HG03103 (cell line): ENCODE measurements around the gene TIMM13.
"Not testable (repeated sequence)": the region's sequence is repeated elsewhere in the genome, so short reads cannot be mapped to it uniquely, and the experiment has no call there.

Experiments
- ATAC-seq: cut with Tn5 transposase; IDR thresholded peaks from one replicate; pipeline ENCODE4 v1.9.1; 2021; ENCODE audit warnings: low read depth; ENCODE audit not compliant: unreplicated experiment

The TIMM13 gene

DNA sequence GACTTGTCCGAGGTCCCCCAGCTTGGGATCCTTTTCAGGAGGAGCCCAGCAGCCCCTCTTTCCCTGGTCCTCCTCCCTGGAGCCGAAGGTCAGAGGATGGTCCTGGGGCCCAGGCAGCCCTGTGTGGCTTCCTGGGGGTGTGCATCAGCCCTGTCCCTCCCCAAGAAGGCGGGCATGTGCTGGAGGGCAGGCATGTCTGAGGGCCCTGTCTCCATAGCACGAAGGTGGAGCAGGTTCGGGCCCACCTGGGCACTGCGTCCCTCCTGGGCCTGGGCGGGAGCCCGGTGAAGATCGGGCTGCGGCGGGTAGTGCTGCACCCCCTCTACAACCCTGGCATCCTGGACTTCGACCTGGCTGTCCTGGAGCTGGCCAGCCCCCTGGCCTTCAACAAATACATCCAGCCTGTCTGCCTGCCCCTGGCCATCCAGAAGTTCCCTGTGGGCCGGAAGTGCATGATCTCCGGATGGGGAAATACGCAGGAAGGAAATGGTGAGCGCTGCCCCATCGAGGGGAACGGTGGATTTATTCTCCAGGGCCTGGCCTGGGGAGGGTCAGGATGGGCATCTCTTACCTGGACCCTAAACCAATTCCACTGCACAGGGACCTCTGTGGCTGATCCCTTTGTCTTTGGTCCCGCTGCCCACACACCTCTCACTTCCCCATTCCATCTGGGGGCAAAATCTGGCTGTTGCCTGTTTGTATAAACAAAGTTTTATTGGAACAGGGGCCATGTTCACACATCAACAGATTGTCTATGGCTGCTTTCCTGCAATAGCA lies 10.9 kb downstream of the TIMM13 start:
- ATAC-seq: no peak

DNA sequence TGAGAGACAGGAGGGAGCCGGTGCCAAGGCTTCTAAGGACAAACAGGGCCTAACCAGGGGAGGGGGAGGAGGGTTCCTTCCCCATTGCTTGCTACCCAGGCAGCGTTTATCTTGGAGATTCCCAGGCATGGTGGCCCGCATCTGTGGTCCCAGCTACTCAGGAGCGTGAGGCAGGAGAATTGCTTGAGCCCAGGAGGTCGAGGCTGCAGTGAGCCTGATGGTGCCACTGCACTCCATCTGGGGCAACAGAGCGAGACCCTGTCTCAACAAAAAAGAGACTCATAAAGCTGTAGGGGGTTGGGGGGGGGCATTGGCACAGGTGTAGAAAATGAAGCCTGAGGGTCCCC lies 11.4 kb downstream of the TIMM13 start:
- no peak for ATAC-seq

DNA sequence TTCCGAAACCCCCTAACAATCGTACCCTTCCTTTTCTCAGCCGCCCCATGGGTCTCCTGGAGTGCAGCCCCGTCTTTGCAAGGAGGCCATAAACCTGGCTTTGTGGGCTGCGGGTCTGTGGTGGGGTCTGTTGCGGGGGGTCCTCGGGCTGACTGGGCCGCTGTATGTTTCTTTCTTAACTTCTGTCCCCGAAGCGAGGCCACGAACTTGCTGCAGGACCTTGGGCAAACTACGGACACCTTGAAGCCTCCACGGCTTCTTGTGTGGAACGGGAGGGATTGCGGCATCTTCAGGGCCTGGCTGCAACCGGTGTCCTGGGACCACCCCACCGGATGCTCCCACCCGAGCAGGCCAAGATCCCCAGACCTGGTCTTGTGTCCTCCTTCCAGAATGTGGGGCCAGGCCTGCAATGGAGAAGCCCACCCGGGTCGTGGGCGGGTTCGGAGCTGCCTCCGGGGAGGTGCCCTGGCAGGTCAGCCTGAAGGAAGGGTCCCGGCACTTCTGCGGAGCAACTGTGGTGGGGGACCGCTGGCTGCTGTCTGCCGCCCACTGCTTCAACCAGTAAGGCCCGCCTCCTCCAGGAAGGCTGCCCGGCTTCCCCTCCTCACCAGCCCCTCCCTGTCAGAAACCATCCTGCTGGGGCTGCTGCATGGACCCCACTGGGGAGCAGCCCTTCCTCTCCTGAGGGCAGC lies 12.0 kb downstream of the TIMM13 start:
- ATAC-seq: no peak

DNA sequence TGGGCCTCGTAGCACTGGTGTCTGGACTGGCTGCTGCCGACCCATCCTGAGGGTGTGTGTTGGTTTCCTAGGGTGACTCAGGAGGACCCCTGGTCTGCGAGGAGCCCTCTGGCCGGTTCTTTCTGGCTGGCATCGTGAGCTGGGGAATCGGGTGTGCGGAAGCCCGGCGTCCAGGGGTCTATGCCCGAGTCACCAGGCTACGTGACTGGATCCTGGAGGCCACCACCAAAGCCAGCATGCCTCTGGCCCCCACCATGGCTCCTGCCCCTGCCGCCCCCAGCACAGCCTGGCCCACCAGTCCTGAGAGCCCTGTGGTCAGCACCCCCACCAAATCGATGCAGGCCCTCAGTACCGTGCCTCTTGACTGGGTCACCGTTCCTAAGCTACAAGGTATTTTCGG lies 13.8 kb downstream of the TIMM13 start:
- no peak for ATAC-seq

DNA sequence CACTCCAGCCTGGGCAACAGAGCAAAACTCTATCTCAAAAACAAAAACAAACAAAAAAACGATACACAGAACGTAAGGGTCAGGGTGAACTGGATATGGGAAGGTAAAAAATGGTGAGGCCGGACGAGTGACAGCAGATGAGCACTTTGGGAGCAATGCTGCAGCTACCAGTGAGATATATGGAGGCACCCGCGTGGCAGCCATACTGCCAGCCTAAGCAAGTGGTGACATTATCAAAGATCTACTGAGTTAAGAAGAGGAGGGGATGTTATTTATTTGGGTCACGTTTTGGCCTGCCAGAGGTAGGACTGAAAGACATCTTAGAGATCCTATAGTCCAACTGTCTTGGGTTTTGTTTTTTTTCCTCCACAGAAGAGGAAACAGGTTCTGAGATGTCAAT lies 14.2 kb downstream of the TIMM13 start:
- ATAC-seq: no peak

DNA sequence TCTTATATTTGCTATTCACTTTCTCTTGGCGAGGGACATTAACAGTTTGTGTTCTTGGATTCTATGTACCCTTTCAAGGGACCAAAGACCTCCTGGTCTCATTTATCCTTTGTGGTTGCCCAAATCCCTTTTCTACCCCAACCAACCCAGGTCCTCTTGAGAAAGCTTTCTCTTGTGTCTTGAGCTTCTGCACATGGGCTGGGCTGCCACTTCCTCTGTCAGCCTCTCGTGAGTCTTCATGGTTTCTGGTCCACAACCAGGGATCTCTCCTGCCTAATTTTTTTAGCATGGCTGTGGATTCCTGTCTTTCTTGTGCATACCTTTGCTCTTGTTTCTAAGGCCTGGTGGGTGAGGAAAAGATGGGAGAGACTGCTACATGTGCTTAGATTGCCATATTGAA lies 14.9 kb downstream of the TIMM13 start:
- ATAC-seq: no peak

DNA sequence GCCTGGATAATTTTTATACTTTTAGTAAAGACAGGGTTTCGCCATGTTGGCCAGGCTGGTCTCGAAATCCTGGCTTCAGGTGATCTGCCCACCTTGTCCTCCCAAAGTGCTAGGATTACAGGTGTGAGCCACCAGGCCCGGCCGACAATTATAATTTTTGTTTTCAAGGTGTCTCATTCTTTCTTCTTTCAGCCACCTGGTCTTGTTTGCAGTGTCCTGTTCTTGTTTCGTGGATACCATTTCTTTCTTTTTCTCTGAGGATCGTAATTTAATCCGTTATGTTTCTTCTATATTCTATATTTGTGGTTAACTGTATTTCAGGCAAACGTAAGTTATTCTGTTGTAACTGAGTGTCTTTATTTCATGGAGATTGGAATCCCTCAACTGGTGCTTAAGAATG lies 15.7 kb downstream of the TIMM13 start:
- no peak for ATAC-seq

DNA sequence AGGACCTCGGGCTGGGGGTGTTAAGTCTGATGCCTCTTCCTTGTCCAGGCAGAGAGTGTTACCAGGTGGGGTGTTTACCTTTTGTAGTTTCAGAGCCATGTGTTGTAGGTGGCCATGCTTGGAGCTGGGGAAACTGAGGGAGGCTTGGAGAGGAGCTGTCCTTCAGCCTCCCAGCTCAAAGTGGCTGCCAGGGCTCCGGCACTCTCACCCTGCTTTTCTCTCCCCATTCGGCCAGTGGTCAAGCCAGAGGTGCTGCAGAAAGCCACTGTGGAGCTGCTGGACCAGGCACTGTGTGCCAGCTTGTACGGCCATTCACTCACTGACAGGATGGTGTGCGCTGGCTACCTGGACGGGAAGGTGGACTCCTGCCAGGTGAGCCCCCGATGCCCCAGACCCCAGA lies 17.4 kb downstream of the TIMM13 start:
- ATAC-seq: no peak

DNA sequence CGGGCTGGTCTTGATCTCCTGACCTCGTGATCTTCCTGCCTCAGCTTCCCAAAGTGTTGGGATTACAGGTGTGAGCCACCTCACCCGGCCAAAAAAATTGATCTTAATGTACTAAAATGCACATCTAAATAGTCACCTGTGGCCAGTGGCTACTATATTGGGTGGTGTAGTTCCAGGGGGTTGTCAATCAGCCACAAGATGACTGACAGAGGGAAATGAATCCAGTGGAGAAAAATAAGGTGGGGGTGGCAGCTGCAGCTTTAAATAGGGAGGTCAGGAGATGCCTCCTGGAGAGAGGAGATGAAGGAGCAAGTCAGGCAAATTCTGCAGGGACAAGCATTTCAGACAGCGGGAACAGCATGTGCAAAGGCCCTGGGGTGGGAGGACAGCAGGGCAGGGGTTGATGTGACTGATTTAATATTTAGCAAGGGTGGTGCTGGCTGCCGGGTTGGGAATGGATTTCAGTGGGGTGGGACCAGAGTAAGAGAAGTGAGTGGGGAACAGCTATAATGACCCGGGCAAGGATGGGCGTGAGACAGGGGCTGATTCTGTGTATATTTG lies 18.0 kb downstream of the TIMM13 start:
- ATAC-seq: no peak

DNA sequence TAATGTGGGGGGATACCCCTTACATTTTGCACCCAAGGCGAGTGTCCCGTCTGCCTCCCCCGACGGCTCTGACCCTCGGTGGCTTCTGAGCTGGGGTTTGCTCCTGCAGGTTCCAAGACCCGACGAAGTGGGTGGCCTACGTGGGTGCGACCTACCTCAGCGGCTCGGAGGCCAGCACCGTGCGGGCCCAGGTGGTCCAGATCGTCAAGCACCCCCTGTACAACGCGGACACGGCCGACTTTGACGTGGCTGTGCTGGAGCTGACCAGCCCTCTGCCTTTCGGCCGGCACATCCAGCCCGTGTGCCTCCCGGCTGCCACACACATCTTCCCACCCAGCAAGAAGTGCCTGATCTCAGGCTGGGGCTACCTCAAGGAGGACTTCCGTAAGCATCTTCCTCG lies 19.1 kb downstream of the TIMM13 start:
- no peak for ATAC-seq

DNA sequence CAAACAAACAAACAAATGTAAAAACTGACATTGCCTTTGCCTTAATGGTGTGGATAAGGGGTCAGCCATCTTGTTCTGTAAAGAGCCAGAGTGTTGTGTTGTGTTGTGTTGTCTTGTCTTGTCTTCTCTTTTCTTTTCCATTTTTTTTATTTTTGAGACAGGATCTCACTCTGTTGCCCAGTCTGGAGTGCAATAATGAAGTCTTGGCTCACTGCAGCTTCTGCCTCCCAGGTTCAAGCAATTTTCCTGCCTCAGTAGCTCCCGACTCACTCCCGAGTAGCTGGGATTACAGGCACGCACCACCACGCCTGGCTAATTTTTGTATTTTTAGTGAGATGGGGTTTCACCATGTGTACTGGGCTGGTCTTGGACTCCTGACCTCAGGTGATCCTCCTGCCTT lies 27.8 kb downstream of the TIMM13 start:
- no peak for ATAC-seq

DNA sequence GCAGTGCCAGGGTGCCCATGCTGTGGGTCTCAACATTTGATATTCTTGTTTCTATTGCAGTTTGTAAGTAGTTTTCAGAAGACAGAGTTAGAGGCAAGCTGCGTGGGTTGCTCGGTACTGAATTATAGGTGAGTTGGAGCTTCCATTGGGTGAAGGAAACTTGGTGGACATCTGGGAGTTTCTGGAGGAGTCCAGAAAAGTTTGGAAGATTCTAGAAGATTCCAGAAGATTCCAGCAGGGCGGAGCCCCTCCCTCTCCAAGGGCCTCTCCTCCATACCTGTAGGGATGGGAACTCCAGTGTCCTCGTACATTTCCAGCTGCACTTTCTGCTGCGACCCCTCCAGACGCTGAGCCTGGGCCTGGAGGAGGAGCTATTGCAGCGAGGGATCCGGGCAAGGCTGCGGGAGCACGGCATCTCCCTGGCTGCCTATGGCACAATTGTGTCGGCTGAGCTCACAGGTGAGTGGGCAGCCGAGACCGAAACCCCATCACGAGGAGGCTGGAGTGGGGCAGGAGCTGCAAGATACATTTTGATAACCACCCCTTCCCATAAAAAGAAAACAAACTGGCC lies 28.6 kb downstream of the TIMM13 start:
- ATAC-seq: no peak

DNA sequence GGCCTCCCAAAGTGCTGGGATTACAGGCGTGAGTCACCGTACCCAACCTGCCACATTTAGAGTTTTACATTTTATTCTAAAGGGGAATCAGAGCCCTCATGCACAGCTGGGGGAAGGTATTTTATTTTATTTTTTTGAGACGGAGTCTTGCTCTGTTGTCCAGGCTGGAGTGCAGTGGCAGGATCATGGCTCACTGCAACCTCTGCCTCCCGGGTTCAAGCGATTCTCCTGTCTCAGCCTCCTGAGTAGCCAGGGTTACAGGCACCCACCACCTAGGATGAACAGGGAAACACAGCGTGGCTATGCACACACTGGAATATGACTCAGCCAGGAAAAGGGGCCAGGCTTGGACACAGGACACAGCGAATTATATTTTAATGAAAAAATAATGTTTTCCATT lies 30.2 kb downstream of the TIMM13 start:
- not testable (repeated sequence) for ATAC-seq

DNA sequence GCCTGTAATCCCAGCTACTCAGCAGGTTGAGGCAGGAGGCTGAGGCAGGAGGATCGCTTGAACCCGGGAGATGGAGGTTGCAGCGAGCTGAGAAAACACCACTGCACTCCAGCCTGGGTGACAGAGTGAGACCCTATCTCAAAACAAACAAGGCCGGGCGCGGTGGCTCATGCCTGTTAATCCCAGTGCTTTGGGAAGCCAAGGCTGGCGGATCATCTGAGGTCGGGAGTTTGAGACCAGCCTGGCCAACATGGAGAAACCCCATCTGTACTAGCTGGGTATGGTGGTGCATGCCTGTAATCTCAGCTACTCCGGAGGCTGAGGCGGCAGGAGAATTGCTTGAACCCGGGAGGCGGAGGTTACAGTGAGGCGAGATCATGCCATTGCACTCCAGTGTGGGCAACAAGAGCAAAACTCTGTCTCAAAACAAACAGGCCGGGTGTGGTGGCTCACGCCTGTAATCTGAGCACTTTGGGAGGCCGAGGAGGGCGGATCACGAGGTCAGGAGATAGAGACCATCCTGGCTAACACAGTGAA lies 32.0 kb downstream of the TIMM13 start:
- ATAC-seq: not testable (repeated sequence)

DNA sequence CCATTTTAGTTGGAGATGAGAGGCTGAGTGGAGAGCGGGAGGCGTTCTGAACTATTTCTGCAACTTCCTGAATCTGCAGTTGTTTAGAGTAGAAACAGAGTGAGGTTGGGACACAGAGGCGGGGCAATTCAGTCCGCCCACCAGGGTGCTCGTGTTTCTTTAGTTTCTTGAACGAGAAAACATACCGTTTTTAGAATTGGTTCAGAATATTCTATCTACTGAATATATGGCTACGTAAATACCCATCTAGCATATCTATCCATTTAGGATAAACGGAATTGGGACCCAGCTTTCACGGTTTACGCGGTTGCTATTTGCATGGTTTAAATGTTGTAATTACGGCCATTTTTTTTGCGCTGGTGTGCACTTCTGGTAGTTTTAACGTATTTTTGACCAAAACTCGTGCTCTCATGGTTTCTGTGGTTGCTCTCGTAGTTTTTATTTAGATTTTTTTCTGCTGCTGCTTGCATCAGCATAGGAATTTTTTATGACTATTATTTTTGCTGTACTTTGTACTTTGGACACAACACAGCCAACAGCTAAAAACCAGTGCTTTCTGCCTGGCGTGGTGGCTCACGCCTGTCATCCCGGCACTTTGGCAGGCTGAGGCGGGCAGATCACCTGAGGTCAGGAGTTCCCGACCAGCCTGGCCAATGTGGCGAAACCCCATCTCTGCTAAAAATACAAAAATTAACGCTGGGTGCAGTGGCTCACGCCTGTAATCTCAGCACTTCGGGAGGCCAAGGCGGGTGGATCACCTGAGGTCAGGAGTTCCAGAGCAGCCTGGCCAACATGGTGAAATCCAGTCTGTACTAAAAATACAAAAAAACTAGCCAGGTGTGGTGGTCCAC lies 32.7 kb downstream of the TIMM13 start:
- ATAC-seq: no peak

DNA sequence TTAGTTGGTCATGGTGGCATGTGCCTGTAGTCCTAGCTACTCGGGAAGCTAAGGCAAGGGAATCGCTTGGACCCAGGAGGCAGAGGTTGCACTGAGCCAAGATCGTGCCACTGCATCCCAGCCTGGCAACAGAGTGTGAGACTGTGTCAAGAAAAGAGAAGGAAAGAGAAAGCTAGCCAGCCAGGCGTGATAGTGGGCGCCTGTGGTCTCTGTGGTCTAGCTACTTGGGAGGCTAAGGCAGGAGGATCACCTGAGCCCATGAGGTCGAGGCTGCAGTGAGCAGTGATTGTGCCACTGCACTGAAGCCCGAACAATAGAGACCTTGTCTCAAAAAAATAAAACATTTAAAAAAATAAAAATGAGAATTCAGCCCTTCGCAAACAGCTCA lies 33.3 kb downstream of the TIMM13 start:
- ATAC-seq: no peak

DNA sequence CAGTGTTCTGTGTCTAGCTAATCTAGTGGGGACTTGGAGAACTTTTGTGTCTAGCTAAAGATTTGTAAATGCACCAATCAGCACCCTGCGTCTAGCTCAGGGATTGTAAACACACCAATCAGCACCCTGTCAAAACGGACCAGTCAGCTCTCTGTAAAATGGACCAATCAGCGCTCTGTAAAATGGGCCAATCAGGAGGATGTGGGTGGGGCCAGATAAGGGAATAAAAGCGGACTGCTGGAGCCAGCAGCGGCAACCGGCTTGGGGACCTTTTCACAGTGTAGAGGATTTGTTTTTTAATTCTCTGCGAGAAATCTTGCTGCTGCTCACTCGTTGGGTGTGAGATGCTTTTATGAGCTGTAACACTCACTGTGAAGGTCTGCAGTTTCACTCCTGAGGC lies 34.5 kb downstream of the TIMM13 start:
- not testable (repeated sequence) for ATAC-seq

DNA sequence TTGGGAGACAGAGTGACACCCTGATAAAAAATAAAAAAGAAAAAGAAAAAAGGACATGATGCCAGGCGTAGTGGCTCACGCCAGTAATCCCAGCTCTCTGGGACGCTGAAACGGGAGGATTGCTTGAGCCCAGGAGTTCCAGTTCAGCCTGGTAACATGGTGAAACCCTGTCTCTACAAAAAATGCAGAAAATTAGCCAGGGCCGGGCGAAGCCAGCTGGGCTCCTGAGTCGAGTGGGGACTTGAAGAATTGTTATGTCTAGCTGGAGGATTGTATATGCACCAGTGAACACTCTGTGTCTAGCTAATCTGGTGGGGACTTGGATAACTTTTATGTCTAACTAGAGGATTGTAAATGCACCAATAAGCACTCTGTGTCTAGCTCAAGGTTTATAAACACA lies 35.0 kb downstream of the TIMM13 start:
- no peak for ATAC-seq

DNA sequence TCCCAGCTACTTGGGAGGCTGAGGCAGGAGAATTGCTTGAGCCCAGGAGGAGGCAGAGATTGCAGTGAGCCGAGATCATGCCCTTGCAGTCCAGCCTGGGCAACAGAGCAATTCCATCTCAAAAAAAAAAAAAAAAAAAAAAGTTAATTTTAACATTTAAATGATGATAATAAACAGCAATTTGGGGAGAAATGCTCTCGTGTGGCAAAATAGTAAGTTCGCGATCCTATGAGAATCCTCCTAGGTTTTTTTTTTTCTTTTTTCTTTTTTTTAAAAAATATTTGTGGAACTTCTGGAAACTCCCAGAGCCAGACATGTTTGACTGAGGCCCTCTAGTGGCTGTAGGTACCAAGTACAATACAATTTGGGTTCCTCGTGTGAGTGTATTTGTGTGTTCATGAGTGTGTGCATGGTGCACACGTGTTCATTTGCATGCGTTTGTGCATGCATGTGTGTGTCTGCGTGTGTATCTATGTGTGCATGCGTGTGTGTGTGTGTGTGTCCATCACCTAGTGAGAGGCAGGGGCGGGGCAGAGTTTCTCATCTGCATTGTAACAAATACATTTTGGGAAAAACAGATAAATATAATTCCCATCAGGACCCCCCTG lies 36.2 kb downstream of the TIMM13 start:
- no peak for ATAC-seq

DNA sequence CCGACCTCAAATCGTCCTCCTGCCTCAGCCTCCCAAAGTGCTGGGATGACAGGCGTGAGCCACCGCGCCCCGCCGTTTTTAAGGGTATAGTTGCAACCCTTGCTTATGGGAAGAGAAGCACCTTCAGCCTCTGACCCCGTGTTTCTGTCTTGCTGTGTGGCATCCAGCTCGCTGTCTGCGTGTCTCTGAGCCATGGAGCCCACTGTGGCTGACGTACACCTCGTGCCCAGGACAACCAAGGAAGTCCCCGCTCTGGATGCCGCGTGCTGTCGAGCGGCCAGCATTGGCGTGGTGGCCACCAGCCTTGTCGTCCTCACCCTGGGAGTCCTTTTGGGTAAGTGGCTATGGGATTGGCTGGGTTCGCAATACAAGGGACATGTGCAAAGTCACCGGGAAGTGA lies 37.8 kb downstream of the TIMM13 start:
- ATAC-seq: no peak
